Prostate gland (tissue), 2 donors: Measurements from ENCODE around the gene MAGI2. TPM values are rescaled to one million over a fixed set of nuclear protein-coding genes. Genes with fewer than 3 reads are reported as not detected.

ENCODE experiments used
- DNase-seq: peaks from one replicate; pipeline ENCODE4 v3.0.0-alpha.2; 2019; ENCODE audit warnings: low spot score
- H3K27ac ChIP-seq, 2 donors: fragments of 200-600 bp; sonication (generic); 2 replicates each; pipeline ENCODE4 v1.5.1; 2017 to 2019
- H3K27me3 ChIP-seq: fragments of 200-600 bp; sonication (generic); replicated peaks from 2 replicates; pipeline ENCODE4 v1.5.1; 2019; ENCODE audit not compliant: insufficient read depth
- H3K36me3 ChIP-seq, 2 donors: fragments of 200-600 bp; sonication (generic); 1 replicate in 1 of 2; 2 replicates in 1 of 2; pipeline versions ENCODE4 v1.5.1 to v1.8.1; 2017 to 2019
- H3K4me1 ChIP-seq: fragments of 200-600 bp; sonication (generic); replicated peaks from 2 replicates; pipeline ENCODE4 v1.5.1; 2019
- H3K4me3 ChIP-seq, 2 donors: fragments of 200-600 bp; sonication (generic); 2 replicates each; pipeline ENCODE4 v1.5.1; 2017 to 2019
- H3K9me3 ChIP-seq: fragments of 200-600 bp; sonication (generic); 2 replicates; pipeline ENCODE4 v1.5.1; 2017
- CTCF ChIP-seq, 4 experiments: fragments of 200-600 bp in 2 of 4; fragments of 450-650 bp in 2 of 4; sonication (generic) in 2 of 4; IDR thresholded peaks; 1 replicate in 3 of 4; 2 replicates in 1 of 4; pipeline ENCODE4 v1.5.1; 2016 to 2019; ENCODE audit warnings: antibody characterized with exemption in 4 of 4, mild to moderate bottlenecking in 2 of 4, moderate library complexity in 2 of 4
- POLR2A ChIP-seq: fragments of 450-650 bp; IDR thresholded peaks from one replicate; pipeline ENCODE4 v1.6.1; 2016; ENCODE audit warnings: antibody characterized with exemption, mild to moderate bottlenecking
- POLR2AphosphoS5 ChIP-seq: sonication (generic); formaldehyde crosslinking; IDR thresholded peaks from one replicate; pipeline ENCODE4 v1.6.1; 2017; ENCODE audit warnings: antibody characterized with exemption
- WGBS: methylation state at CpG from one replicate; pipeline ENCODE4 v1.1.5; 2018; 5-methylcytosine and 5-hydroxymethylcytosine counted together
- intact Hi-C: fragments of 100-400 bp; cut with DNase I; formaldehyde crosslinking; loops from one replicate; pipeline ENCODE4 v1.14.2; 2022
- total RNA-seq, 2 donors: library from RNA; depleted of rRNA; stranded (reverse); fragments of >200 nt; gene quantifications; one replicate each; pipeline ENCODE4 v1.1.0, GENCODE V29; 2016

MAGI2 gene
- total RNA-seq, 2 donors from 2014 or later = 27.1 to 31.3 TPM

DNA sequence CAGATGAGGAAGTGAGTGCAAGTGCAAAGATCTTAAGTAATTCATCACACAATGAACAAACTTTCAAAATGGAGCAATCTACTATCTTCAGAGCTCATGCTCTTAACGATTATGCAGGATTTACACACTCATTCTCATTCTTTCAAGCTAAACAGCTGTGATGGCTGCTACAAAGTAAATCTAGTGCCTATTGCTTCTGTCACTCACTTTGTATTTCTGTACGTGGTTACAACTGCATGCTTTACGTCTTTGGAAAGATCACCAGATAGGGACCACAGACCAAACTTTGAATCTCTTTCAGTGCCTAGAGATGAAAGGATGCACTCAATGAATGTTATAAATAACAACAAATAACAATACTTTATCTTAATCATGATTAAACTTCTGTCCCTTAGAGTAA, 194.6 kb downstream of the MAGI2 start:
- Histone ChIP-seq H3K4me1 (no peaks in the 10 kb centered on the region), H3K36me3 (no peaks in the 10 kb centered on the region), H3K4me3 (no peak overlapping the region), H3K27ac (no peak overlapping the region), H3K27me3 (no peaks in the 10 kb centered on the region), H3K9me3 (no peaks in the 10 kb centered on the region)
- 45% methylated on average over 3 of the region's 3 CpGs for WGBS
- TF ChIP-seq POLR2A (no peak), POLR2AphosphoS5 (no peak), CTCF (IDR thresholded peaks at IDR 0.05) (no peak)
- no peak for DNase-seq
- intact Hi-C loops = no loop called here

DNA sequence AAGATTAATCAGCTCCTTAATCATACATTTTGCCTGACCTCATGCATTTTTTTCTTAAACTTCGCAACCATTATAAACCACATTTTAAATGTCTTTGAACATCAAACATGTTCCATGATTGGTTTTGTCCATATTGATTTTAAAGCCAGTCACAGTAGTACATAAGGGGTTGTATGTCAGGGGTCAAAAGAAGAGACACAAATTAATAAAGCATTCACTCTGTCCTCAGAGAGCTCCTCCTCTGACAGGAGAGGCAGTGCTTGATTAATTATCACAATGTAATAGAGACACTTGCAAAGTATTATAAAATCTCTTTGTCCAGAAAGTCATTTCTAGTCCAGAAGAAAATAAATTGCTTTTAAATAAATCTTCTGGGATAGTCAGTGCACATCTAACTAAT, 195.5 kb downstream of the MAGI2 start:
- H3K27me3 ChIP-seq = no peaks in the 10 kb centered on the region
- no peak for TF ChIP-seq POLR2AphosphoS5
- TF ChIP-seq CTCF (IDR thresholded peaks at IDR 0.05) = no peak
- no peak for TF ChIP-seq POLR2A
- no peak for DNase-seq
- intact Hi-C loops = no loop called here
- no peak overlapping the region for H3K27ac ChIP-seq
- H3K9me3 ChIP-seq = no peaks in the 10 kb centered on the region
- no peaks in the 10 kb centered on the region for H3K36me3 ChIP-seq
- WGBS = 95% methylated on average over 1 of the region's 1 CpG
- no peak overlapping the region for H3K4me3 ChIP-seq
- H3K4me1 ChIP-seq = no peaks in the 10 kb centered on the region

GRCh38 chr7:79245623-79246249, 207.7 kb downstream of the MAGI2 start:
- intact Hi-C loops = no loop called here
- Histone ChIP-seq H3K4me1 (no peaks in the 10 kb centered on the region), H3K9me3 (no peaks in the 10 kb centered on the region), H3K36me3 (no peaks in the 10 kb centered on the region), H3K27me3 (no peaks in the 10 kb centered on the region), H3K4me3 (no peak overlapping the region), H3K27ac (no peak overlapping the region)
- no peak for TF ChIP-seq POLR2A
- TF ChIP-seq POLR2AphosphoS5 = no peak
- TF ChIP-seq CTCF (IDR thresholded peaks at IDR 0.05) = no peak
- WGBS = 76% methylated on average over 4 of the region's 4 CpGs
- DNase-seq = no peak

GRCh38 chr7:79244482-79244881, 209.0 kb downstream of the MAGI2 start:
- intact Hi-C loops = no loop called here

More at GRCh38 chr7:79244482-79244881, 209.0 kb downstream of the MAGI2 start:
- no peaks in the 10 kb centered on the region for H3K9me3 ChIP-seq
- no peak overlapping the region for H3K4me3 ChIP-seq
- no peaks in the 10 kb centered on the region for H3K36me3 ChIP-seq
- no peak overlapping the region for H3K27ac ChIP-seq
- DNase-seq = no peak
- no peak for TF ChIP-seq CTCF (IDR thresholded peaks at IDR 0.05)
- no peak for TF ChIP-seq POLR2A
- TF ChIP-seq POLR2AphosphoS5 = no peak
- H3K27me3 ChIP-seq = no peaks in the 10 kb centered on the region
- WGBS = 100% methylated on average over 1 of the region's 1 CpG
- H3K4me1 ChIP-seq = no peaks in the 10 kb centered on the region
